Stimulated activated naive B cell treated with anti-CD40 and anti-IgM and Interleukin-4, amounts not matched to agents 10 μg/mL and 1 μg/mL and 100 μg/mL, for 72 hours (primary cell): Measurements from ENCODE around the gene UBE2J2.

Source experiments
- ATAC-seq, 2 donors: fragments of 150-1000 bp; cut with Tn5 transposase; replicated peaks; 2 replicates each; pipeline ENCODE4 v1.10.0; 2021; ENCODE audit warnings: moderate library complexity in 1 of 2
- DNase-seq: peaks from one replicate; pipeline ENCODE4 v3.0.0; 2021
- H3K27ac Mint-ChIP-seq: one replicate; pipeline ENCODE4 v1.8.0; 2022; ENCODE audit warnings: mild to moderate bottlenecking, mixed read lengths
- H3K27me3 Mint-ChIP-seq, 2 donors: one replicate each; pipeline ENCODE4 v1.8.0; 2022; ENCODE audit warnings: mixed read lengths in 2 of 2
- H3K36me3 Mint-ChIP-seq, 2 donors: one replicate each; pipeline ENCODE4 v1.8.0; 2022; ENCODE audit warnings: mixed read lengths in 2 of 2, mild to moderate bottlenecking in 1 of 2
- H3K4me1 Mint-ChIP-seq, 2 donors: one replicate each; pipeline ENCODE4 v1.8.0; 2022; ENCODE audit warnings: mixed read lengths in 2 of 2, mild to moderate bottlenecking in 1 of 2
- H3K4me3 Mint-ChIP-seq, 2 donors: one replicate each; pipeline ENCODE4 v1.8.0; 2022; ENCODE audit warnings: mild to moderate bottlenecking in 2 of 2, mixed read lengths in 2 of 2, moderate library complexity in 1 of 2
- H3K9me3 Mint-ChIP-seq, 2 donors: one replicate each; pipeline ENCODE4 v1.8.0; 2022; ENCODE audit warnings: mixed read lengths in 2 of 2, mild to moderate bottlenecking in 1 of 2

The UBE2J2 gene

DNA sequence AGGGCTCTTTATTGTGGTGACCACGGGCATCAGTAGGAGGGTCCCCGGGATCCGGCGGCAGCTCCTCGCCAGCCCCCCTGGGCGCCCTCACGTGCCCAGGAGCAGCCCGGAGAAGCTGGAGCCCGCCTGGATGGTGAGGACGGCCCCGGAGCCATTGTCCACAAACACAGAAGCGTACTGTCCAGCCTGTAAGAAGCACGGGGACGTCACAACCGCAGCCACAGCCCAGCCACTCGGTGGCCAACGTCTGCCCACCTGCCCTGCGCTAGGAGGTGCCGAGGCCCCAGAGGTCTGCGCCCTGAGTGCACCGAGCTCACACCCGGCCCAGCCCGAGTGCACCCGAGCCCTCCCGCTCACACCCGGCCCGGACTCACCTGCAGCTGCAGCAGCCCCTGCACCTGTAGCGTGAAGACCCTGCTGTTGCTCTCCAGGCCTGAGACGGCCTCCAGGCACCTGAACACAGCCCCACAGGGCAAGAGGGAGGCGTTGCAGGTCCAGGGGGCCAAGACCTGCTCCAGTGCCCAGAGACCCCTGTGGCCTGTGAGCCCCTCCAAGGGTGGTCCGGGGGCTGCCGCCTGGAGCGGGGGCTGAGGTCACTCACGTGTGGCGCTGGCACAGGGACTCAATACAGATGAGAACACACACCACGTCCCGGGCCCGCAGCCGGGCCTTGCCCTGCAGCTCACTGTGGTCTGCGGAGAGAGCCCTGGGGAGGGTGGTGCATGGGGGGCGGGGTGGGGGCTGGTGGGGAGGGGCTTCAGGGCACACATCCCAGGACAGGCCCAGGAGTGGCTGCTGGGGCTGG lies 31.0 kb downstream of the UBE2J2 start:
- ATAC-seq (no peak), DNase-seq (no peak)
- no peak overlapping the region for H3K4me3 Mint-ChIP-seq
- H3K27ac Mint-ChIP-seq: no peak overlapping the region
- no peaks in the 10 kb centered on the region for H3K36me3 Mint-ChIP-seq
- no peaks in the 10 kb centered on the region for H3K9me3 Mint-ChIP-seq
- peaks cover 6 to 19% of the 10 kb centered on the region in 2 donors for H3K4me1 Mint-ChIP-seq
- peaks cover 0 to 6% of the 10 kb centered on the region in 2 donors for H3K27me3 Mint-ChIP-seq

DNA sequence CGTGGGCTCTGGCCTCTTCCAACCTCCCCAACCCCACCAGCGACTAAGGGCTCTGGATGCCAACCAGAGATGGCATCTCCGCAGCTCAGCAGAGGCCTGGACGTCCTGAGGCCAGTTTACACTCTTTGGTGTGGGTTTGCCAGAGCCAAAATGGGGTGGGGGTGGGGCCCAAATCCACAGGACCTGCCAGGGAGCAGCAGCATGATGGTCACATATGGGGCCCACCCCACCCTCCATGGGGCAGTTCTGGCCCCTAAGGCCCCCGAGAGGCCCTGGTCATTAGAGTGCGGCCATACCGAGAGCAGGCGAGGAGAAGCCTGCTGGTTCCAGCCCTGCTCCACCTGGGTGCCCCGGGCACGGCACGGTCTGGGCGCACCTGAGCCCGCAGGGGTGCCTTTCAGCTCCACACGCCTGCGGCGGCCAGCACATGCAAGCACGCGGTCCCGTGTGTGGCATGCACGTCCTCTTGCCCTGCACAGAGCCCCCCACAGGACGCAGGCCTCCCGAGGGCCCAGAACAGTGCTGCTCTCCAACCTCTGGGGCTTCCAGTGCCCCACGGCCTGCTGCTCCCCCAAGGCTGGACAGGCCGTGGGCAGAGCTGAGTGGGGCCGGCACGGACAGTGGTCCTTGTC lies 31.9 kb downstream of the UBE2J2 start:
- peaks cover 8 to 24% of the 10 kb centered on the region in 2 donors for H3K4me1 Mint-ChIP-seq
- H3K9me3 Mint-ChIP-seq: no peaks in the 10 kb centered on the region
- no peak overlapping the region for H3K4me3 Mint-ChIP-seq
- no peaks in the 10 kb centered on the region for H3K36me3 Mint-ChIP-seq
- peak overlapping the region; percentile 25 for H3K27ac Mint-ChIP-seq
- peaks cover 0 to 6% of the 10 kb centered on the region in 2 donors for H3K27me3 Mint-ChIP-seq
- no peak for DNase-seq
- ATAC-seq: no peak

DNA sequence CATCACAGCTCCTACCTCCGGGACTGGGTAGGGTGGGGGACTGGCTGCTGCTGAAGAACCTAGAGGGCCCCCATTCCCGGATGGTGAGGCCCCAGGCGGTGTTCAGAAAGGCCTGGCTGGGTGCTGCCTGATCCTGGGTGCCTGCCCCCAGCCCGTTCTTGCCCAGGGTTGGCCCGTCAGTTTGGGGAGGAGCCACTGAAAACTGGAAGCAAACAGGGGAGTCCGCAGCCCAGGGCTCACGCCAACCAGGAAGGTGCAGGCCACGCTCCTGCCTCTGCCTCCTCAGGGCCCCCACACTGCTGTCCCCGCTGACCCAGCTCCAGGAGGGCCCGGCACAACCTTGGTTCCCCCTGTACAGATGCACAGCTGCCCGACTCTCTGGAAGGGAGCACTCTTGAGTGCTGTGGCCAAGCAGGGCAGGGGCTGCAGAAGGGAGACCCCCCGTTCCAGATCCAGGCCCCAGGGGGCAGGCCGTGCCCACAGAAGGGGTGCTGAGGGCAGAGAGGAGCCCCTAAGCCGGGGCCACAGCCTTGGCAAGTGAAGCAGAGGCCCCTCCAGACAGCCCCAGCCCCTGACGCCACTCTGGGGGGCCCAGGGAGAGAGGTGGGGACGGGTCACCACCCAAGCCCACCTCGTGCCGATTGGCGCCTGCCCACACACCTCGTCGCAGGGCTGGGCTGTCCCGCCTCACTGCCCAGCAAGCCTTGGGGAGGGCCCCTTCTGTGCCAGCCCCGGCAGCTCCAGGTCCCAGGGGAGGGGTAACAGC lies 32.6 kb downstream of the UBE2J2 start:
- Mint-ChIP-seq H3K4me3 (no peak overlapping the region), H3K27me3 (peaks cover 0 to 6% of the 10 kb centered on the region in 2 donors), H3K4me1 (peaks cover 11 to 31% of the 10 kb centered on the region in 2 donors), H3K9me3 (no peaks in the 10 kb centered on the region), H3K36me3 (no peaks in the 10 kb centered on the region), H3K27ac (peak overlapping the region; percentile 32)
- no peak for DNase-seq
- ATAC-seq: no peak

DNA sequence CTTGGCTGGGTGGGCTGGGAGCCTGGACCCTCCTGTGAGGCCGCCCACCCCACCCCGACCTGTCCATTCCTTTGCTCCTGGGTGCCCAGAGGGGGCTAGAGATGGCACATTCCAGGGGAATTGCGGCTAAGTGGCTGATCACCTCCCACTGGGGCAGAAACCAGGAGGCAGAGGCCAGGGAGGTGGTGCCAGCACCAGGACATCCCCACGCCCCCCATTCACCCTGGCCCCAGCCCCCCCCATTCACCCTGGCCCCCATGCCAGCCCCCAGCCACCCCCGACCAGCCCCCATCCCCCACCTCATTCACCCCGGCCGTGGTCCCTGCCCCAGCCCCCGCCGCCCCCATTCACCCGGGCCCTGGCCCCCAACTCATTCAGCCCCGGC lies 33.3 kb downstream of the UBE2J2 start:
- H3K27ac Mint-ChIP-seq: no peak overlapping the region
- no peak overlapping the region for H3K4me3 Mint-ChIP-seq
- no peaks in the 10 kb centered on the region for H3K36me3 Mint-ChIP-seq
- ATAC-seq (no peak), DNase-seq (no peak)
- H3K4me1 Mint-ChIP-seq: peaks cover 11 to 38% of the 10 kb centered on the region in 2 donors
- H3K9me3 Mint-ChIP-seq: no peaks in the 10 kb centered on the region
- peaks cover 0 to 6% of the 10 kb centered on the region in 2 donors for H3K27me3 Mint-ChIP-seq

DNA sequence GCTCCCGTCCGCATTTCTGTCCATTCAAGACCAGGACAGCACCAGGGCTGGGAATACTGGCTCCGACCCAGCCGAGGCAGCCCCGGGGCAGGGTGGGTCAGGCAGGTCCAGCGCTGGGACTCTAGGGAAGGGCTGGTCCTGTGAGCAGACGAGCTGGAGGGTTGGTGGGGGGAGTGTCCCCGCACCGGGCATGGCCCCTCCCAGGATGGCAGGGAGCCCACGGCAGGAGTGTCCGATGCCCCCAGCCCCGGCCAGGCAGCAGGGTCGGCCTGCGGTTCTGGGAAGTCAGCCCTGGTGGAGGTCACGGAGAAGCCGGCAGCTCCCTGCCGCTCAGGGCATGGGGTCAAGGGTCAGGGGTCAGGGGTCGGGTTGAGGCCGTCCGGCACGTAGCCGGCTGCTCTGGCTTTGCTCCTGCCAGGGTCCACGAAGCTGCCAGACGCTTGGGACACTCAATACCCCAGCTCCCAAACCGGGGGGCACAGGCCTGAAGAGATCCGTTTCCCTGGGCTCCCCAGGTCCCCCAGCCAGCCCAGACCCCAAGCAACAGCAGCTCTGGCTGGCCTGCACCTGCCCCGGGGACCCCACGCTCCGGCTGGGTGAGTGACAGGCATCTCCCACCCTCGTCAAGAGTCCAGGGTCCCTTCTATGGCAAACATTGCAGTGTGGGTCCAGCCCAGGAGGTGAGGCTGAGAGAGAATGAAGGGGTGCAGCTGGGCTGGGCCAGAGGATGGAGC lies 33.9 kb downstream of the UBE2J2 start:
- H3K4me3 Mint-ChIP-seq: no peak overlapping the region
- ATAC-seq: no peak
- H3K4me1 Mint-ChIP-seq: peaks cover 11 to 43% of the 10 kb centered on the region in 2 donors

DNA sequence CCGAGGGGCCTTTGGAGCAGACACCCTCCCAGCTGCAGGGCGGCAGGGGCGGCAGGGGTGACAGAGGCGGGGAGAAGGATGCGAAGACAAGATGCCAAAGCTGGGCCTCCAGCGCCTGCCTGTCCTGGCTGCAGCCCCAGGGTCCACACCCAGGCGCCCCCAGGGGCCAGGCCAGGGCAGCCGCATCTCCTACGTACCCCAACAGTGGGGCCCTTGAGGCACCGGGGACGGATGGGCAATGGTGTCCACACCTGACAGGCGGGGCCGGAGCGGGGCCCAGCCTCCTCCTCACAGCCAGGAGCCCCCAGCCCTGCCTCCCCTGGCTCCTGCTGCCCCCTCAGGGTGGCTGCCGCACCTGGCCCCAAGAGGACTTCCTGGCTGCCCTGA lies 34.4 kb downstream of the UBE2J2 start:
- Mint-ChIP-seq H3K27ac (no peak overlapping the region), H3K36me3 (peaks cover 5 to 6% of the 10 kb centered on the region in 2 donors), H3K27me3 (peaks cover 0 to 6% of the 10 kb centered on the region in 2 donors), H3K9me3 (no peaks in the 10 kb centered on the region), H3K4me3 (no peak overlapping the region), H3K4me1 (peaks cover 16 to 49% of the 10 kb centered on the region in 2 donors)
- DNase-seq (no peak), ATAC-seq (no peak)

More for the DNA sequence above, 33.9 kb downstream of the UBE2J2 start:
- Mint-ChIP-seq H3K27me3 (peaks cover 0 to 6% of the 10 kb centered on the region in 2 donors), H3K27ac (no peak overlapping the region), H3K9me3 (no peaks in the 10 kb centered on the region), H3K36me3 (peaks cover 0 to under 1% of the 10 kb centered on the region in 2 donors)
- DNase-seq: no peak

DNA sequence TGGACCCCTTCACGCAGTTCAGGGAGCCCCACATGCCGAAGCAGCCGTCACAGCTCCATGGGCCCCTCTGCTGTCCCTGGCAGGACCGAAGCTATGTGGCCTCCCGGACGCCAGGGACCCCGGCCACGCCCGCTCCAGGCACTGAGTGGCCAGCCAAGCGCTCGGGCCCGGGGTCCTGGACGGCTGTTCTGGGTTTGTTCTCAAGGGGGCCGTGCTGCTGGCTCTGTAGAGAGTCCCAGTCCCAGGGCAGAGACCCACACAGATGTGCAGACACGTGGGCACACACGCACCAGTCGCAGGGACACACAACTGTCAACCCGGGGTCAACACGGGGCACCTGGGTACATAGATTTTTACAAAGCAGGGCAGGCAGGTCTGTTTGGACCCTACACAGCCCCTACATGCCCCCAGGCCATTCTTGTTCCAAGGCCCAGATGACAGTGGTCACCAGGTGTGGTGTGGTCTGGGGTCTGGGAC lies 34.9 kb downstream of the UBE2J2 start:
- H3K36me3 Mint-ChIP-seq: peaks cover 10% of the 10 kb centered on the region in 2 donors
- no peak overlapping the region for H3K4me3 Mint-ChIP-seq
- H3K27ac Mint-ChIP-seq: no peak overlapping the region
- H3K9me3 Mint-ChIP-seq: no peaks in the 10 kb centered on the region
- DNase-seq (no peak), ATAC-seq (no peak)
- peaks cover 20 to 54% of the 10 kb centered on the region in 2 donors for H3K4me1 Mint-ChIP-seq
- H3K27me3 Mint-ChIP-seq: peaks cover 0 to 6% of the 10 kb centered on the region in 2 donors

DNA sequence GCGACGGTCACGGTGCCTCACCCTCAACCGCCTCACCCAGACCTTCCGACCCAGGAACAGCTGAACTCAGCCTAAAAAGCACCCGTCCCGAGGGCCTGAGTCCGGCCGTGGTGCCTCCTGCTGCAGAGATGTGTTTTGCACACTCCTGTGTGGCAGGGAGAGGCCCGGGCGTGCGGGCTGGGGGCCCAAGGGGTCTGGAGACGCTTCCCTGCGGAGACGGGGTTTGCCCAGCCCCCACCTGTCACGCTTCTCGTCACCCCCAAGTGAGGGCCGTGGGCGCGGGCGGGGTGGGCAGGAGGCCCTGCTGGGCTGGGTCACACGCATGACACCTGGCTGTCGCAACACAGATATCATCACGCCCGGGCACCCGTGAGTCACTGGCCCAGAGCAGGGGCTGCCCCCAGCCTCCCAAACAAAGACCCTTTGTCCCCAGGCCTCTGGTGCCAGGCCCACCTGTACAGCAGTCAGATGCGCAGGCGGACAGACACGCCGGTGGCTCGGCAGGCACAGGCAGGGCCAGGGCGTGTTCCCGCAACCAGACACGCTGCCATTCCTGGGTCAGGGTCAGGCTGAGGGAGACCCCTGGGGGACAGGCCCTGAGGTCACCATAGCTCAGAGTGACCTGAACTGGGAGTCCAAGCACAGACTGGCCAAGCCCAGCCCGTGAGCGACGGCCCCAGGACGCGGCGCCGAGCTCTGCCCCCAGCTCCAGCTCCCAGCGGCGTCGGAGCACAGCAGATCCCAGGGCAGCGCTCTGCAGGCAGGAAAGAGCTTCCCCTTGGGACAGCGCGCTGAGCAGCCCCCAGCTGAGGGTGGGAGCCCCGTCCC lies 35.6 kb downstream of the UBE2J2 start:
- Mint-ChIP-seq H3K27ac (peak overlapping the region; percentile 73), H3K4me3 (peak overlapping the region; percentile 70 to 71), H3K9me3 (no peaks in the 10 kb centered on the region), H3K27me3 (peaks cover 0 to 6% of the 10 kb centered on the region in 2 donors), H3K36me3 (peaks cover 14 to 15% of the 10 kb centered on the region in 2 donors), H3K4me1 (peaks cover 22 to 58% of the 10 kb centered on the region in 2 donors)
- DNase-seq: peak; percentile 35
- peak; percentile 67 to 74 for ATAC-seq

DNA sequence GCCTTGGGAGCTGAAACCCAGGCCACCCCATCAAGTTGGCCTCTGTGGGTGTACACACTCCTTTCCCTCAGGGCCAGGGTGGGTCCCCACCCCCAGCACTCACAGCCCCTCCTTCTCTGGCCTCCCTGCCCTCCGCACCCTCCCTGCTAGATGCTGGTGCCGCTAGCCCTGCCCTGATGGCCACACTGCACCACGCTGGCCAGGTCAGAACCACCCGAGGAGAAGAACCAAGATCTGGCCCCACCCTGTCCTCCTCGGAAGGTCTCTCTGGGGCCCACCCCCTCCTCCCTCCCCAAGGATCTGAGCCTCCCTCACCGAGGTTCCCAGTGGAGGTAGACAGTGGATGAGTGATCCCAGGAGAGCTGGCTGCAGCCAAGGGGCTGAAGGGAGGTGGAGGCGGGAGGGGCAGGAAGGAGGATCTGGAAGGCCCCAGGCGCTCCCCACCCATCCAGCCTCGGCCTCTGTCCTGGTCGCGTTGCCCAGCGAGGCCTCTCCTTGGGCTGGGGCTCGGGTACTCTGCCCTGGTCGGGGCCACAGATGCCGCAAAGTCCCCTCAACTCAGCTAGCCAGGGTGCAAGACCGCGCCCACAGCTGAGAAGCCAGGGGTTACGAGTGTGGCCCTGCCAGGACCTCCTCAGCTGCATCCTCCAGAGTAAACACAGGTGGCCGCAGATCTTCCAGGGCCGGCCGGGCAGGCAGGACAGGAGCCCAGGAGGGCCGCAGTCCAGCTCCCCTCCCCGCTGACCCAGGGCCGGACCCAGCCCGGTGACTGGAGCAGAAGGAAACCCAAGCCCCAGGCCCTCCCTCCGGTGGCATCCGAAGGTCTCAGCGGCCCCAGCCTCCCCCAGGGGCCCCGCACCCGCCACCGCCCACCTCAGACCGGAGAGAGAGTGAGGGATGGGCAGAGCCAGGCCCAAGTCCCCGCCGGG lies 36.4 kb downstream of the UBE2J2 start:
- Mint-ChIP-seq H3K27me3 (peaks cover 0 to 6% of the 10 kb centered on the region in 2 donors), H3K27ac (peak overlapping the region; percentile 73), H3K9me3 (no peaks in the 10 kb centered on the region), H3K36me3 (peaks cover 14 to 15% of the 10 kb centered on the region in 2 donors), H3K4me1 (peaks cover 22 to 58% of the 10 kb centered on the region in 2 donors), H3K4me3 (peak overlapping the region; percentile 70 to 71)
- no peak for DNase-seq
- ATAC-seq: peak; percentile 1 to 7

DNA sequence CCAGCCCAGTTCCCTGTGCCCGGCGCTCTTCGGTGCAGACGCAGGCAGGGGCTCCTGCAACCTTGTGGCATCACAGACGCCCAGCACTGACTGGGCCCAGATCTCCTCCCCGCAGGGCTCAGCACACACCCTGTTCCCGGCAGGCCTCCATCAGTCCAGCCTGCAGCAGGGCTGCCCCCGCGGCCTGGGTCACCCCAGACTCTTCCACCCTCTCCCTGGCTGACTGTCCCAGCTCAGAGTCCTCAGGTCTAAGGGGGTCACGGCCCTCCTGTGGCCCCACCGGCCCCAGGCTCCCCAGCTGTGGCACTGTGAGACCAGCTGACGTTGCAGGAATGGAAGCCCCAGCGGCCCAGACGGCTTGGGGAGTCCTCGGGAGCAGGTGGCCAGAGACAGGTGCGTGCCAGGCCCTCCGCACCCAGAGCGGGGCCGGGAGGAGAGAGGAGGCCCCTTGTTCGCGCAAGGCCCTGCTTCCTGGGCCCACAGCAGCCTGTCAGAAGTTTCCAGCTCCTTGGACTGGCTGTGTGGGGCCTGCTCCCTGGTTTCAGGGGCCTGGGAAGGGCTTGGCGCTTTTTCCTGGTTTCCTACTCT lies 37.4 kb downstream of the UBE2J2 start:
- Mint-ChIP-seq H3K36me3 (peaks cover 14 to 15% of the 10 kb centered on the region in 2 donors), H3K27me3 (peaks cover 0 to 6% of the 10 kb centered on the region in 2 donors), H3K9me3 (no peaks in the 10 kb centered on the region), H3K4me3 (no peak overlapping the region), H3K27ac (peak overlapping the region; percentile 37), H3K4me1 (peaks cover 20 to 58% of the 10 kb centered on the region in 2 donors)
- DNase-seq (no peak), ATAC-seq (no peak)

DNA sequence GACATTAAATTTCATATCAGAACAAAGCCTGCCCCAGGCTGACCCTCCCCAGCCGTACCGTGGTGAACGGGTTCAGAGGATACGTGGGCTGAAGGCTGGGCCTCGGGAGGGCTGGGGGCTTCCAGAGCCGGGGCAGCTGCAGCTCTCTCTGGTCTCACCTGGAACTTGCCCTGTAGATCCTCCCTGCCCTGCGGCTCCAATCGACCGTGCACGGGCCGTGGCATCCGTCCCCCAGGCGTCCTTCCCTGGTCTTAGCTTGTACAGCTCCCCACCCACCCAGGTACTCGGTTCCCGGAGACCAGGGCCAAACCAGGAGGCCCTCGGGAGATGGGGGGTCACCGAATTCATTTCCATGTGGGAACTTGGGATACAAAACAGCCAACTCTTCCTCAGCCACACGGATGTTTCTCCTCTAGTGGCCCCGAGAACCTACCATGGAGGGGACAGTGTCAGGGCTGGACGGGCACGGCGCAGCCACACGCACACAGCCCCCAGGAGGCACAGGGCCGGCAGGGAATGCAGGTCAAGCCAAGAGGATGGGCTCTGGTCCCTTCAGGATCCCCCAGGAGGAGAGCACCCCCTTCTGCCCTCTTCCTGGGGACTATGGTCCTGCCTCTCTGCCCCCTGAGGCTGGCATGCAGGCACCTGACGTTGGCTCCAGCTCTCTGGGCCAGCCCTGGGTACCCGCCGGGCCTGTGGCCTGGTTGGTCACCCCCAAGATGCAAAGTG lies 38.5 kb downstream of the UBE2J2 start:
- Mint-ChIP-seq H3K9me3 (no peaks in the 10 kb centered on the region), H3K27ac (no peak overlapping the region), H3K4me1 (peaks cover 24 to 67% of the 10 kb centered on the region in 2 donors), H3K4me3 (no peak overlapping the region), H3K27me3 (no peaks in the 10 kb centered on the region), H3K36me3 (peaks cover 14 to 19% of the 10 kb centered on the region in 2 donors)
- DNase-seq: no peak
- ATAC-seq: no peak
